Globus pallidus (tissue), 1 donor: ENCODE data around the gene PGAP2.
"Not testable (repeated sequence)": the region's sequence is repeated elsewhere in the genome, so short reads cannot be mapped to it uniquely, and the experiment has no call there.

Experiments
- DNase-seq: peaks from one replicate; pipeline ENCODE4 v3.0.0-alpha.2; 2015; ENCODE audit warnings: low spot score

The PGAP2 gene

DNA sequence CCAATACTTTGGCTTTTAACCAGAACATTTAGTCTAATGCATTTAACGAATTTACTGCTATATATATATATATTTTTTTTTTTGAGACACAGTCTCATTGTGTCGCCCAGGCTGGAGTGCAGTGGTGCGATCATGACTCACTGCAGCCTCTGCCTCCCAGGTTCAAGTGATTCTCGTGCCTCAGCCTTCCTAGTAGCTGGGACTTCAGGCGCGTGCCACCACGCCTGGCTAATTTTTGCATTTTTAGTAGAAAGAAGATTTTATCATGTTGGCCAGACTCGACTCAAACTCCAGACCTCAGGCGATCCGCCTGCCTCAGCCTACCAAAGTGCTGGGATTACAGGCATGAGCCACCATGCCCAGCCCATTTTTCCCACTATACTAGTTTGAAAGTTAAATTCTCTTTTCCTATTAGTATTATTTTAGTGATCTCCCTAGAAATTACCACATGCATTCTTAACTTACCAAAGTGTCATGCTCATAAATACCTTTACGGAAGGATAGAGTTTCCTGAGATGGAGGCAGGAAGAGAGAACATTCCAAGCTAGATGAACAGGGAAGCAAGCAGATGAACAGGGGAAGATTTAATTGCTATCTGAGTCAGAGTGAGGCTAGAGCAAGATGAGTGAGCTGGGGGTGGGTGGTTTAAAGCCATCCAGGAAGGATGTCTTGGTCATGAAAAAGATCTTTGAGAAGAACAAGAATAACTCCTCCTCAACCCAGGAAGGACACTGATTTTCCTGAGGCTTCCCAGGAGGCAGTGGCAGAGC is 4.4 kb upstream of the PGAP2 start:
- no peak for DNase-seq

- no peak for DNase-seq
These were observed 682 bp downstream of the PGAP2 start for GRCh38 chr11:3808861-3809623.

DNA sequence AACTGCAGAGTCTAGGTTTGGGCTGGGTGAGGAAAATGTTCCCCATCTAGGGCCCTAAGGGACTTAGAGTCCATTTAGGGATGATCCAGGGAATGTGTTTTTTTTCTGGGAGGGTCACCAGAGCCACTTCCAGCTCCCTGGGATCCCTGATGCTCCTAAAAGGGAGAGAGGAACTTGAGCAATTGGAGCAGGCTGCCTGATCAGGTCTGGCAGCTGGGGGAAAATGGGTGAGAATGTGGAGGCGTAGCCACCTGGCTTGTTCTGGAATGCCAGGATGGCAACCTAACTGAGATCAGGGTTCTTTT is 1.2 kb downstream of the PGAP2 start:
- DNase-seq = no peak

GRCh38 chr11:3810446-3810845 is 2.1 kb downstream of the PGAP2 start:
- DNase-seq = no peak

DNA sequence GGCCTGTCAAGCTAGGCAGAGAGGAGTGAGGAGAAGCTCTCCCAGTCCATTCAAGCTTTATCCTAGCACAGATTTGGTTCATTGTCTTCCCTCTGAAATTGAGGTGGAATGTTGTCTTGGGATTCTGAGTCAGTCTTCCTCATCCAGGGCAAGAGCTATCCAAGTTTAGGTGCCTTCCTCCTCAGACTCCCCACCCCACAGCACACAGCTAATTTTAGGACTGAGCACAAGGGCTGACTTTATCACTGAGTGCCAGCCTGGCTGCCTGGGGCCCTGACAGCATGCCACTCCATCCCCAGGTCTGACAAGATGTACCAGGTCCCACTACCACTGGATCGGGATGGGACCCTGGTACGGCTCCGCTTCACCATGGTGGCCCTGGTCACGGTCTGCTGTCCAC is 2.6 kb downstream of the PGAP2 start:
- no peak for DNase-seq

GRCh38 chr11:3814832-3815231 is 6.5 kb downstream of the PGAP2 start:
- not testable (repeated sequence) for DNase-seq

- DNase-seq = no peak
These were observed 7.5 kb downstream of the PGAP2 start for GRCh38 chr11:3815845-3816244.

GRCh38 chr11:3816673-3817072 is 8.3 kb downstream of the PGAP2 start:
- DNase-seq = no peak

GRCh38 chr11:3817181-3817800 is 8.9 kb downstream of the PGAP2 start:
- no peak for DNase-seq

- no peak for DNase-seq
These were observed 12.6 kb downstream of the PGAP2 start for GRCh38 chr11:3820971-3821370.

DNA sequence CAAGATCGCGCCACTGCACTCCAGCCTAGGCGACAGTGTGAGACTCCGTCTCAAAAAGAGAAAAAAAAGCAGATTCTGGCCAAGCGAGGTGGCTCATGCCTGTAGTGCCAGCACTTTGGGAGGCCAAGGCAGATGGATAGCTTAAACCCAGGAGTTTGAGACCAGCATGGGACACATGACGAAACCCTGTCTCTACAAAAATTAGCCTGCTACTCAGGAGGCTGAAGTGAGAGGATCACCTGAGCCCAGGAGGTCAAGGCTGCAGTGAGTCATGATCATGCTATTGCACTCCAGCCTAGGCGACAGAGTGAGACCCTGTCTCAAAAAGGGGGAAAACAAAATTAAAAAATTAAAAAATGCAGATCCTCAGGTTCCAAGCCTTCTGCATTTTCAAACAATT is 14.0 kb downstream of the PGAP2 start:
- DNase-seq = no peak

- DNase-seq = no peak
These were observed 14.9 kb downstream of the PGAP2 start for GRCh38 chr11:3823303-3823702.

GRCh38 chr11:3823762-3824506 is 15.6 kb downstream of the PGAP2 start:
- DNase-seq = no peak

GRCh38 chr11:3824714-3825472 is 16.5 kb downstream of the PGAP2 start:
- peak; percentile 86 for DNase-seq

- no peak for DNase-seq
These were observed 17.3 kb downstream of the PGAP2 start for GRCh38 chr11:3825473-3826154.

DNA sequence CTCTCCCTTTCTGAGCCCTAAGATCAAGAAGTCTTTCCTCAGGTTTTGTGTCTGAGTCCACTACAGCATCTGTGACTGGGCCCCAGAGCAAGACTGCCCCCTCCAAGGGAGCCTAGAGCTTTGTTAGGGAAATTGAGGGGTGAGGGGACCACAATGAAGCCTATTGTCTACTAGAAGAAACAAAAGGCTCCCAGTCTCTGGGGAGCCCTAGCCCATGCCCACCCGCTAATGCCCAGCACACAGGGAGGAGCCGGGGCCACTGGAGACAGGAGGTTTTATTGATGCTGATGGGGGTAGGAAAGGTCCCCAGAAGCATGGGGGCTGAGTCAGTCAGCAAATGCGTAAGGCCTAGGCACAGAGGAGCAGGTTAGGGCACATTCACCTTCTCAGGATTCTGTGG is 18.4 kb downstream of the PGAP2 start:
- DNase-seq = peak; percentile 98

DNA sequence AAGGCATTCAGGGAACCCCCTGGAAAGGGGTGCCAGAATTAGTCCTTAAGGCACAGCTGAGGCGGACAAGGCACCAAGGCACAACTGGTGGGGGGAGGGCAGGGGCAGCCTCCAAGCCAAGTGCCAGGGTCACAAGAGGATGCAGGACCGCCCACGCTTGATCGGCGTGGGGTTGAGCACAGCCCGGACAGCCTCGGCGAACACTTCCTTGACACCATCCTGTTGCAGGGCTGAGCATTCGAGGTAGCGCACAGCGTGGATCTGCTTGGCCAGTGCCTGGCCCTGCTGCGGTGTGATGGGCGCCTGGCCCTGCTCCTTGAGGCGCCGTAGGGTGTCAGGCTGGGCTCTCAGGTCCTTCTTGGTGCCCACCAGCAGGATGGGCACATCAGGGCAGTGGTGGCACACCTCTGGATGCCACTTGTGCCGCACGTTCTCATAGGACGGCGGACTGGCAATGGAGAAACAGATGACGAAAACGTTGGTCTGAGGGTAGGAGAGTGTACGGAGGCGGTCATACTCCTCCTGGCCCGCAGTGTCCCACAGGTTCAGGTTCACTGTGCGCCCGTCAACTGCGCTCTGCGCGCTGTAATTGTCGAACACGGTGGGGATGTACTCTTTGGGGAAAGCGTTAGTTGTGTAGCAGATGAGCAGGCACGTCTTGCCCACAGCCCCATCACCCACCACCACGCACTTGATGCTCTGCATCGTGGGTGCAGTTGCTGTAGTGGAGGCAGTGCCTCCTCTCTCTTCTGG is 19.2 kb downstream of the PGAP2 start:
- peak; percentile 70 for DNase-seq

- DNase-seq = no peak
These were observed 21.7 kb downstream of the PGAP2 start for GRCh38 chr11:3830088-3830487.

GRCh38 chr11:3830730-3831129 is 22.4 kb downstream of the PGAP2 start:
- no peak for DNase-seq
